H9 (cell line): ENCODE measurements around the gene LEFTY2. TPM values are rescaled to one million over a fixed set of nuclear protein-coding genes. Genes with fewer than 3 reads are reported as not detected.

Source experiments
- DNase-seq: peaks from one replicate; pipeline ENCODE4 v3.0.0-alpha.2; 2017
- H2AFZ ChIP-seq: one replicate; pipeline ENCODE4 v1.6.1; 2013; ENCODE audit warnings: mild to moderate bottlenecking, low read length, control low read depth, moderate library complexity
- H2AK5ac ChIP-seq: 2 replicates; pipeline ENCODE4 v1.6.1; 2013; ENCODE audit warnings: low read length, control low read depth, mixed read lengths; ENCODE audit not compliant: insufficient read length
- H2BK120ac ChIP-seq: one replicate; pipeline ENCODE4 v1.6.1; 2013; ENCODE audit warnings: low read depth, mild to moderate bottlenecking, low read length, control low read depth, inconsistent platforms; ENCODE audit not compliant: poor library complexity, severe bottlenecking
- H2BK12ac ChIP-seq: 2 replicates; pipeline ENCODE4 v1.6.1; 2013; ENCODE audit warnings: low read length, control low read depth, mixed read lengths, low read depth; ENCODE audit not compliant: insufficient read length
- H2BK15ac ChIP-seq: 2 replicates; pipeline ENCODE4 v1.6.1; 2013; ENCODE audit warnings: low read depth, low read length, control low read depth
- H2BK20ac ChIP-seq: one replicate; pipeline ENCODE4 v1.6.1; 2013; ENCODE audit warnings: low read depth, mild to moderate bottlenecking, low read length, control low read depth, inconsistent platforms; ENCODE audit not compliant: poor library complexity, severe bottlenecking
- H2BK5ac ChIP-seq: 2 replicates; pipeline ENCODE4 v1.6.1; 2013; ENCODE audit warnings: low read length, control low read depth, mixed read lengths; ENCODE audit not compliant: insufficient read length
- H3K14ac ChIP-seq: 2 replicates; pipeline ENCODE4 v1.6.1; 2013; ENCODE audit warnings: low read length, control low read depth; ENCODE audit not compliant: insufficient read depth
- H3K18ac ChIP-seq: 2 replicates; pipeline ENCODE4 v1.6.1; 2013; ENCODE audit warnings: low read depth, mild to moderate bottlenecking, mixed read lengths, low read length, control low read depth; ENCODE audit not compliant: insufficient read length
- H3K23ac ChIP-seq: 2 replicates; pipeline ENCODE4 v1.6.1; 2013; ENCODE audit warnings: low read length, control low read depth, mixed read lengths, low read depth; ENCODE audit not compliant: insufficient read length
- H3K23me2 ChIP-seq: 2 replicates; pipeline ENCODE4 v1.6.1; 2013; ENCODE audit warnings: low read depth, mild to moderate bottlenecking, mixed read lengths, low read length, control low read depth; ENCODE audit not compliant: insufficient read length, poor library complexity, severe bottlenecking
- H3K27ac ChIP-seq: 2 replicates; pipeline ENCODE4 v1.5.1; 2013; ENCODE audit warnings: low read length, control low read depth, mixed read lengths, low read depth; ENCODE audit not compliant: insufficient read length
- H3K27me3 ChIP-seq: 2 replicates; pipeline ENCODE4 v1.6.1; 2013; ENCODE audit warnings: low read length, control low read depth, inconsistent platforms; ENCODE audit not compliant: insufficient read depth
- H3K4ac ChIP-seq: 2 replicates; pipeline ENCODE4 v1.6.1; 2013; ENCODE audit warnings: low read depth, mild to moderate bottlenecking, control low read depth, inconsistent platforms, low read length, moderate library complexity
- H3K4me1 ChIP-seq: 2 replicates; pipeline ENCODE4 v1.6.1; 2013; ENCODE audit warnings: low read length, control low read depth, inconsistent platforms; ENCODE audit not compliant: insufficient read depth
- H3K4me2 ChIP-seq: 2 replicates; pipeline ENCODE4 v1.6.1; 2013; ENCODE audit warnings: low read length, control low read depth, mixed read lengths; ENCODE audit not compliant: insufficient read length, insufficient read depth
- H3K56ac ChIP-seq: 2 replicates; pipeline ENCODE4 v1.6.1; 2013; ENCODE audit warnings: low read depth, mild to moderate bottlenecking, mixed read lengths, low read length, control low read depth; ENCODE audit not compliant: insufficient read length
- H3K79me1 ChIP-seq: 2 replicates; pipeline ENCODE4 v1.6.1; 2013; ENCODE audit warnings: low read depth, mild to moderate bottlenecking, moderate library complexity, low read length, control low read depth, inconsistent platforms; ENCODE audit not compliant: insufficient read depth, poor library complexity, severe bottlenecking
- H3K79me2 ChIP-seq: 2 replicates; pipeline ENCODE4 v1.6.1; 2013; ENCODE audit warnings: low read length, control low read depth, inconsistent platforms; ENCODE audit not compliant: insufficient read depth
- H3K9ac ChIP-seq: 2 replicates; pipeline ENCODE4 v1.6.1; 2013; ENCODE audit warnings: low read length, control low read depth, mixed read lengths; ENCODE audit not compliant: insufficient read length; ENCODE audit errors: extremely low read depth
- H3K9me3 ChIP-seq: one replicate; pipeline ENCODE4 v1.6.1; 2013; ENCODE audit warnings: low read depth, low read length, inconsistent platforms; ENCODE audit not compliant: control insufficient read depth
- H3T11ph ChIP-seq: one replicate; pipeline ENCODE4 v1.6.1; 2013; ENCODE audit warnings: mild to moderate bottlenecking, low read length, control low read depth, inconsistent platforms
- H4K20me1 ChIP-seq: one replicate; pipeline ENCODE4 v1.6.1; 2013; ENCODE audit not compliant: control insufficient read depth, insufficient read length, insufficient read depth
- H4K5ac ChIP-seq: 2 replicates; pipeline ENCODE4 v1.6.1; 2013; ENCODE audit warnings: low read depth, mild to moderate bottlenecking, mixed read lengths, low read length, control low read depth; ENCODE audit not compliant: insufficient read length
- H4K8ac ChIP-seq: replicated peaks from 2 replicates; pipeline ENCODE4 v1.6.1; 2013; ENCODE audit warnings: low read length, control low read depth, mixed read lengths, low read depth; ENCODE audit not compliant: insufficient read length
- H4K91ac ChIP-seq: 2 replicates; pipeline ENCODE4 v1.6.1; 2013; ENCODE audit warnings: low read depth, mild to moderate bottlenecking, moderate library complexity, mixed read lengths, low read length, control low read depth; ENCODE audit not compliant: insufficient read length
- H3K27ac Mint-ChIP-seq, 3 experiments: 2 replicates in 2 of 3; 3 replicates in 1 of 3; pipeline ENCODE4 v1.8.0; 2020 to 2021; ENCODE audit warnings: mixed read lengths in 3 of 3, mild to moderate bottlenecking in 1 of 3, moderate library complexity in 1 of 3
- H3K27me3 Mint-ChIP-seq: 2 replicates; pipeline ENCODE4 v1.8.0; 2021; ENCODE audit warnings: low read depth, mild to moderate bottlenecking, moderate library complexity, mixed read lengths
- H3K36me3 Mint-ChIP-seq, 3 experiments: 2 replicates in 2 of 3; 3 replicates in 1 of 3; pipeline ENCODE4 v1.8.0; 2020 to 2021; ENCODE audit warnings: low read depth in 3 of 3, mixed read lengths in 3 of 3; ENCODE audit not compliant: insufficient read depth in 1 of 3
- H3K4me1 Mint-ChIP-seq, 2 experiments: 2 replicates each; pipeline ENCODE4 v1.8.0; 2020; ENCODE audit warnings: mixed read lengths in 2 of 2
- H3K4me3 Mint-ChIP-seq, 2 experiments: 2 replicates in 1 of 2; 3 replicates in 1 of 2; pipeline ENCODE4 v1.8.0; 2020 to 2021; ENCODE audit warnings: mild to moderate bottlenecking in 2 of 2, mixed read lengths in 2 of 2, moderate library complexity in 1 of 2
- H3K9me3 Mint-ChIP-seq, 2 experiments: 2 replicates in 1 of 2; 3 replicates in 1 of 2; pipeline ENCODE4 v1.8.0; 2020; ENCODE audit warnings: mild to moderate bottlenecking in 2 of 2, mixed read lengths in 2 of 2, moderate library complexity in 1 of 2
- WGBS: extraction: QIAGEN DNeasy Blood & Tissue Kit; methylation state at CpG from one replicate; pipeline ENCODE4 v1.1.7; 2013; ENCODE audit warnings: missing lambda C conversion rate, low lambda C conversion rate, mixed read lengths; ENCODE audit not compliant: insufficient read length; ENCODE audit errors: extremely low coverage; 5-methylcytosine and 5-hydroxymethylcytosine counted together
- total RNA-seq: library from RNA; stranded (reverse); gene quantifications from 2 replicates; pipeline ENCODE4 v1.2.1, GENCODE V29; 2021
- TF ChIP-seq, protein P1 (sequence below): fragments of 200-600 bp; sonication (generic); conservative IDR thresholded peaks from 3 replicates; pipeline ENCODE4 v1.8.0; 2021; ENCODE audit warnings: antibody characterized with exemption, mild to moderate bottlenecking

The LEFTY2 gene
- total RNA-seq, 1 experiment from 2014 or later: 16.3 TPM

DNA sequence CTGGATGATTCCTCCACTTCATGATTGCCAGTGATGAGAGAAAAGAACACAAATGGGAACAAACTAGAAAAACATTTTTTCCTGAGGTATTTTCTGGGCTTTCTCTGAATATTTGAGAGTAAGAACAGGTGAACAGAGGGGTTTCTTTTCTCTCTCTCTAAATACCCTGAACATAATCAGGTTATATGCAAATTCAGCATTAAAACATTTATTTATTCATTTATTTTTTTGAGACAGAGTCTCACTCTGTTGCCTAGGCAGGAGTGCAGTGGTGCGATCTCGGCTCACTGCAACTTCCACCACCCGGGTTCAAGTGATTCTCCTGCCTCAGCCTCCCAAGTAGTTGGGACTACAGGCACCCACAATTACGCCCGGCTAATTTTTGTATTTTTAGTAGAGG is 5.8 kb upstream of the LEFTY2 start:
- Histone ChIP-seq H3K23me2 (no peaks in the 10 kb centered on the region), H4K20me1 (no peaks in the 10 kb centered on the region), H3K79me2 (no peaks in the 10 kb centered on the region), H4K8ac (no peak overlapping the region), H3K4me1 (peaks cover 28% of the 10 kb centered on the region; the same call in 1 of the 2 replicates), H3K27ac (no peak overlapping the region), H3K14ac (no peak overlapping the region), H3T11ph (no peak overlapping the region), H2AK5ac (no peak overlapping the region), H3K9me3 (no peaks in the 10 kb centered on the region), H3K27me3 (no peaks in the 10 kb centered on the region; the same call in 1 of the 2 replicates), H4K5ac (no peak overlapping the region), H3K79me1 (no peaks in the 10 kb centered on the region), H3K4ac (no peak overlapping the region), H3K56ac (no peak overlapping the region), H2BK120ac (no peak overlapping the region), H3K23ac (no peak overlapping the region), H3K18ac (no peak overlapping the region), H2BK5ac (no peak overlapping the region), H4K91ac (no peak overlapping the region), H2BK20ac (no peak overlapping the region), H2AFZ (no peak overlapping the region), H3K4me2 (no peak overlapping the region), H3K9ac (no peak overlapping the region), H2BK12ac (no peak overlapping the region), H2BK15ac (no peak overlapping the region)
- TF ChIP-seq, protein P1, sequence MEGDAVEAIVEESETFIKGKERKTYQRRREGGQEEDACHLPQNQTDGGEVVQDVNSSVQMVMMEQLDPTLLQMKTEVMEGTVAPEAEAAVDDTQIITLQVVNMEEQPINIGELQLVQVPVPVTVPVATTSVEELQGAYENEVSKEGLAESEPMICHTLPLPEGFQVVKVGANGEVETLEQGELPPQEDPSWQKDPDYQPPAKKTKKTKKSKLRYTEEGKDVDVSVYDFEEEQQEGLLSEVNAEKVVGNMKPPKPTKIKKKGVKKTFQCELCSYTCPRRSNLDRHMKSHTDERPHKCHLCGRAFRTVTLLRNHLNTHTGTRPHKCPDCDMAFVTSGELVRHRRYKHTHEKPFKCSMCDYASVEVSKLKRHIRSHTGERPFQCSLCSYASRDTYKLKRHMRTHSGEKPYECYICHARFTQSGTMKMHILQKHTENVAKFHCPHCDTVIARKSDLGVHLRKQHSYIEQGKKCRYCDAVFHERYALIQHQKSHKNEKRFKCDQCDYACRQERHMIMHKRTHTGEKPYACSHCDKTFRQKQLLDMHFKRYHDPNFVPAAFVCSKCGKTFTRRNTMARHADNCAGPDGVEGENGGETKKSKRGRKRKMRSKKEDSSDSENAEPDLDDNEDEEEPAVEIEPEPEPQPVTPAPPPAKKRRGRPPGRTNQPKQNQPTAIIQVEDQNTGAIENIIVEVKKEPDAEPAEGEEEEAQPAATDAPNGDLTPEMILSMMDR: no peak
- no peak overlapping the region; a peak in 1 of 7 replicates for H3K27ac Mint-ChIP-seq
- WGBS: no CpG with 5 or more reads among the region's 5 CpGs
- peaks cover 62 to 69% of the 10 kb centered on the region in 2 experiments for H3K4me1 Mint-ChIP-seq
- H3K4me3 Mint-ChIP-seq: no peak overlapping the region
- peaks cover 10% of the 10 kb centered on the region for H3K27me3 Mint-ChIP-seq
- no peak for DNase-seq
- H3K9me3 Mint-ChIP-seq: no peaks in the 10 kb centered on the region; a peak in 1 of 5 replicates
- H3K36me3 Mint-ChIP-seq: no peaks in the 10 kb centered on the region
